Measurements from ENCODE around the gene ESRP2.

- no peak for TF ChIP-seq POLR2A (IDR thresholded peaks at IDR 0.05)
- TF ChIP-seq CTCF (IDR thresholded peaks at IDR 0.05 in 8 of 11, conservative IDR thresholded peaks at IDR 0.05 in 3 of 11), result no peak
These were observed 48.1 kb upstream of the ESRP2 start for GRCh38 chr16:68283801-68284598.

All from spleen (tissue), 7 donors.